Fibroblast of villous mesenchyme (primary cell): ENCODE data around the gene MRPL49. TPM values are rescaled to one million over a fixed set of nuclear protein-coding genes. Genes with fewer than 3 reads are reported as not detected.

Experiments used
- DNase-seq: peaks from one replicate; pipeline ENCODE4 v3.0.0-alpha.2; 2010; ENCODE audit warnings: low read depth
- H3K4me3 ChIP-seq: 2 replicates; pipeline ENCODE4 v1.5.1; 2011; ENCODE audit warnings: low read depth, mild to moderate bottlenecking, low read length
- total RNA-seq: library from RNA; depleted of rRNA; stranded (reverse); fragments of >200 nt; gene quantifications from 2 replicates; pipeline ENCODE4 v1.2.3, GENCODE V29; 2012
- TF ChIP-seq, protein P1 (sequence below): IDR thresholded peaks from 2 replicates; pipeline ENCODE4 v1.5.1; 2012; ENCODE audit warnings: low read depth, mild to moderate bottlenecking, low read length; ENCODE audit not compliant: insufficient read depth

Gene MRPL49
- total RNA-seq, 1 donor, result 54.4 TPM

DNA sequence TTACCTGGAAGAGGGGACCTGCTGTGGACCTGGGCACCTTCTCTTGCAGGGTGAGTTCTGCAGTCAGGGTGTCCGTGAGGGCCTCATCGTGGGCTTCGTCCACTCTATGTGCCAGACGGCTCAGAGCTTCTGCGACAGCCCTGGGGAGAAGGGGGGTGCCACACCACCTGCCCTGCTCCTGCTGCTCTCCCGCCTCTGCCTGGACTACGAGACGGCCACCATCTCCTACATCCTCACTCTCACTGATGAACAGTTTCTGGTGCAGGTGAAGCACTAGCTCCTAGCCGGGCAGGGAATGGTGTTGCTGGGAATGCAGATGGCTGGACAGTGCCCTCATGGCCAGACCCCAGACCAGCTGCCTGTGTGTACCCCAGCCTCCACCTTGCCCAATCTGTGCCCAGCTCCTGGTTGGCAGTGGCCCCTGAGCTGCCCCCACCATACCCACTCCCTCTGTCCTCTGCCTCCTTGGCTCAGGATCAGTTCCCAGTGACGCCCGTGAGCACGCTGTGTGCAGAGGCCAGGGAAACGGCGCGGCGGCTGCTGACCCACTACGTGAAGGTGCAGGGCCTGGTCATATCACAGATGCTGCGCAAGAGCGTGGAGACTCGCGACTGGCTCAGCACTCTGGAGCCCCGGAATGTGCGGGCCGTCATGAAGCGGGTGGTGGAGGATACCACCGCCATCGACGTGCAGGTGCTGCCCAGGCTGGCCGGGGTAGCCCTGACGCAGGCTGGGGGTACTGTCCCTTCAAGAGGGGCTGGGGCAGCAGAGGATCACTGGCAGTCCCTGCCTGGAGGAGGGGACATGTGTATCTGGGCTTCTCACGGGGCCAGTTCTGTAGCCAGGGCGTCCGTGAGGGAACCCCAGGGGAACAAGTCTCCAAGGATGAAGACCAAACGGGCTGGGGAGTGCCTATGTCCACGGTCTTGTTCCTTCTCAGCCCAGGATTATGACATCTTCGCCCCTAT, 12.6 kb upstream of the MRPL49 start:
- TF ChIP-seq, protein P1, sequence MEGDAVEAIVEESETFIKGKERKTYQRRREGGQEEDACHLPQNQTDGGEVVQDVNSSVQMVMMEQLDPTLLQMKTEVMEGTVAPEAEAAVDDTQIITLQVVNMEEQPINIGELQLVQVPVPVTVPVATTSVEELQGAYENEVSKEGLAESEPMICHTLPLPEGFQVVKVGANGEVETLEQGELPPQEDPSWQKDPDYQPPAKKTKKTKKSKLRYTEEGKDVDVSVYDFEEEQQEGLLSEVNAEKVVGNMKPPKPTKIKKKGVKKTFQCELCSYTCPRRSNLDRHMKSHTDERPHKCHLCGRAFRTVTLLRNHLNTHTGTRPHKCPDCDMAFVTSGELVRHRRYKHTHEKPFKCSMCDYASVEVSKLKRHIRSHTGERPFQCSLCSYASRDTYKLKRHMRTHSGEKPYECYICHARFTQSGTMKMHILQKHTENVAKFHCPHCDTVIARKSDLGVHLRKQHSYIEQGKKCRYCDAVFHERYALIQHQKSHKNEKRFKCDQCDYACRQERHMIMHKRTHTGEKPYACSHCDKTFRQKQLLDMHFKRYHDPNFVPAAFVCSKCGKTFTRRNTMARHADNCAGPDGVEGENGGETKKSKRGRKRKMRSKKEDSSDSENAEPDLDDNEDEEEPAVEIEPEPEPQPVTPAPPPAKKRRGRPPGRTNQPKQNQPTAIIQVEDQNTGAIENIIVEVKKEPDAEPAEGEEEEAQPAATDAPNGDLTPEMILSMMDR, result no peak
- DNase-seq, result no peak

DNA sequence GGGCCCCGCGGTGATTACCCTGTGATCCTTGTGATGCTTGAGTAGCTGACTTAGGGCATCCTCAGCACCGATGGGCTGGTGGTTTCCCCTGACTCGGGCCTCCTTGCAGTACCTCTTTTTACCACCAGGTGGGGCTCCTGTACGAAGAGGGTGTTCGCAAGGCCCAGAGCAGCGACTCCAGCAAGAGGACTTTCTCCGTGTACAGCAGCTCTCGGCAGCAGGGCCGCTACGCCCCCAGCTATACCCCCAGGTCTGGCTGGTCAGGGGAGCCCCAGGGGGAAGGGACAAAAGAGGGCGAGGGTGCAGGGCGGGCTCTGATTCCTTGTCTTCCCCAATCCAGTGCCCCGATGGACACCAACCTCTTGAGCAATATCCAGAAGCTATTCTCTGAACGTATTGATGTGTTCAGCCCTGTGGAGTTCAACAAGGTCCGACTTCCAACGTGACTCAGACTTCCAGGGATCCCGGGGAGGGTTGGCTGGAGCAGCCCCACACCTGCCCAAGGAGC, 11.7 kb upstream of the MRPL49 start:
- no peak overlapping the region for H3K4me3 ChIP-seq
- DNase-seq, result peak; percentile 79
- TF ChIP-seq, protein P1, result peak; percentile 98

More for the DNA sequence above, 12.6 kb upstream of the MRPL49 start:
- H3K4me3 ChIP-seq, result no peak overlapping the region

DNA sequence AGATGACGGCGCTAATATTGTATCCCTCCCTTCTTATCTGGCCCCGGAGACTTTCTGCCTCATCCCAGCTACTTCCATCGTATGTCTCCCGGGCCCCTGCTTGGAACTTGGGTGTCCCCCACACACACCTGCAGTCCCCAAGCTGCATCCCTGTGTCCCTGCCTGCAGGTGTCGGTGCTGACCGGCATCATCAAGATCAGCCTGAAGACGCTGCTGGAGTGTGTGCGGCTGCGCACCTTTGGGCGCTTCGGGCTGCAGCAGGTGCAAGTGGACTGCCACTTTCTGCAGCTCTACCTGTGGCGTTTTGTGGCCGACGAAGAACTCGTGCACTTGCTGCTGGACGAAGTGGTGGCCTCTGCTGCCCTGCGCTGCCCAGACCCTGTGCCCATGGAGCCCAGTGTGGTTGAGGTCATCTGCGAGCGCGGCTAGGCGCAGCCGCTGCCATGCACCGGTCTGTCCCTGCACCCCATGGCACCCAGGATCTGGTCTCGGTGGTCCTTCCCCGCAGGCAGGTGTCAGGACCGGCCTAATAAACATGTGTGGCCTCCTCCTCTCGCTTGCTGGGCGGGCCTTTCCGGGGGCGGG, 10.9 kb upstream of the MRPL49 start:
- DNase-seq, result no peak
- no peak overlapping the region for H3K4me3 ChIP-seq
- TF ChIP-seq, protein P1, result no peak

DNA sequence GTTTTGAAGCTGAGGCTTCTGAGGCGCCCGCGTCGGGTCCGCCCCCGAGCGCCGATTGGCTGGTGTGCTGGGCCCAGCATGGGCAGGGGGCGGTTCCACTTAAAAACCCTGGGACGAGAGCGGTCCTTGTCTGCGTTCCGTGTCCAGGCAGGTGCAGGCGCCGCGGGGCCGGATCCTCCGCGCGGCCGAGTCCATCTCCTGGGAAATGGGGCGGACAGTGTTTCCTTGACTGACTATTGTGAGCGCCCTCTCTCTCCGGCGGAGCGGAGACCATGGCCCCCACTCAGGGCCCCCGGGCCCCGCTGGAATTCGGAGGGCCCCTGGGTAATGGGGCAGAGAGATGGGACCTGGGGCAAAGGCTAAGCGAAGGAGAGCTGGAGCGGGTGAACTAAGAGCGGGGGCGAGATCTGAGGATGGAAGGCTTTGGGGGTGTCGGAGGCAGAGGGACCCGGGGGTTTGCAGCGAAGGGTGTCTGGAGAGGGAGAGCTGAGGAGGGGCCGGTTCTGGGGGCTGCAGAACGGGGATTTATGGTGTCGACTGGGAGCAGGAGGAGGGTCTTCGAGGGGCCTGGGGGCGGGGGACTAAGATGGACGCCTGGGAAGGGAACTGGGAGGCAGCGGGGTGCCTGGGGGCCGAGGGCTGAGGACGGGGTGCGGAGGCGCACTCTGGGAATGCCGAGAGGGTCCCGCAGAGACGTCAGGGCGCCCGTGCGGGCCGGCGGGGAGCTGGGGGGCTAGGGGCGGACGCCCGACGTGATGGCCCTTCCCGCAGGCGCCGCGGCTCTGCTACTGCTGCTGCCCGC, 10.2 kb upstream of the MRPL49 start, which contains the start of gene TM7SF2:
TM7SF2 (plus strand) TSS at position 129 of the 802 bp plus-strand sequence; CDS start at position 273, 144 bp downstream.
- TF ChIP-seq, protein P1, result no peak

DNA sequence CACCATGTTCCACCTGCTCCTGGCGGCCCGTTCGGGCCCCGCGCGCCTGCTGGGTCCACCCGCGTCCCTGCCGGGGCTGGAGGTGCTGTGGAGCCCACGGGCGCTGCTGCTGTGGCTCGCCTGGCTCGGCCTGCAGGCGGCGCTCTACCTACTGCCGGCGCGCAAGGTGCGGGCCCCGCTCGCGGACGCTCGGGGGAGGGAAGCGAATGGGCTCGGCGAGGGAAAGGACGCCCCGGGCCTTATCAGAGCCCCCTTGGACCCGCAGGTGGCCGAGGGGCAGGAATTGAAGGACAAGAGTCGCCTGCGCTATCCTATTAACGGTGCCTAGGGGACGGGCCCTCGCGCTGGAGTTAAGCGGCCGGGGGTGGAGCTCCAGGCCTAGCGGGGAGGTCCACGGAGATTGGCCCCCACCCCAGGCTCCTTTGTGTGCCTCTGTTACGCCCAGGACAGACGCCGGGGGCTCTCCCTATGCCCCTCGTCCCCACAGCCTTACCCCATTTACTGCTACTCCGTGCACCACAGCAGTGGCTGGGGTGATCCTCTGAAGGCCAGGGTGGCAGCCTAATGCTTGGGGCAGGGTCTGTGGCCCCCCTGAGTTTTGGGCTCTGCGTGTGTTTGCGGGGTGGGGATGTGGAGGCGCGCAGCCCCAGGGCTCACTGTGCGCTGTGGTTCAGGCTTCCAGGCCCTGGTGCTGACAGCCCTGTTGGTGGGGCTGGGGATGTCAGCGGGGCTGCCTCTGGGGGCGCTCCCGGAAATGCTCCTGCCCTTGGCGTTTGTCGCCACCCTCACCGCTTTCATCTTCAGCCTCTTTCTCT, 9.4 kb upstream of the MRPL49 start:
- peak overlapping the region; percentile 69 for H3K4me3 ChIP-seq
- DNase-seq, result peak; percentile 43
- TF ChIP-seq, protein P1, result peak; percentile 78

More for the DNA sequence above, 10.2 kb upstream of the MRPL49 start, which contains the start of gene TM7SF2:
- peak; percentile 94 for DNase-seq
- H3K4me3 ChIP-seq, result peak within 1 kb of the TSS; percentile 69
